GM18526 (cell line): ENCODE results near the gene ELMO2.

Source experiments
- POLR2A ChIP-seq: IDR thresholded peaks from 3 replicates; pipeline ENCODE4 v1.6.1; 2011; ENCODE audit not compliant: insufficient read length; ENCODE audit errors: extremely low read depth

Gene ELMO2

GRCh38 chr20:46393967-46394366 lies 12.4 kb downstream of the ELMO2 start:
- no peak for TF ChIP-seq POLR2A

DNA sequence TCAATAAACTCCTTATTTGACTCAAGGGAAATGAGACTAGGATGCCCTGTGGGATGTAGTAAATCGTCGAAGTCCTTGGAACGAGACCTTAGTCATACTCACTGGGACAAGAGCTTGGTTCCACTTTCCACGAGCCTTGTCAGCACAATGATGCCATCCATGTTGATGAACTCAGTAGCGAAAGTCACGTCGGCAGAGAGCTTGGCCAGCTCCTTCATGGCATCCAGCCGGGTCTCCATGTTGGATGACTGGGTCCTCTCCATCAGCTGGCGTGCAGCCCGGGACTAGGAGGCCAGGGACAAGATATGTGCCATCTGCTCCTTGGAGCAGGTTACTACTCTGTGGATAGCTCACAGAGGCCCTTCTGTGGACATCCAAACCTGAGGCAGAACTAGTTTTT lies 17.5 kb downstream of the ELMO2 start:
- no peak for TF ChIP-seq POLR2A

DNA sequence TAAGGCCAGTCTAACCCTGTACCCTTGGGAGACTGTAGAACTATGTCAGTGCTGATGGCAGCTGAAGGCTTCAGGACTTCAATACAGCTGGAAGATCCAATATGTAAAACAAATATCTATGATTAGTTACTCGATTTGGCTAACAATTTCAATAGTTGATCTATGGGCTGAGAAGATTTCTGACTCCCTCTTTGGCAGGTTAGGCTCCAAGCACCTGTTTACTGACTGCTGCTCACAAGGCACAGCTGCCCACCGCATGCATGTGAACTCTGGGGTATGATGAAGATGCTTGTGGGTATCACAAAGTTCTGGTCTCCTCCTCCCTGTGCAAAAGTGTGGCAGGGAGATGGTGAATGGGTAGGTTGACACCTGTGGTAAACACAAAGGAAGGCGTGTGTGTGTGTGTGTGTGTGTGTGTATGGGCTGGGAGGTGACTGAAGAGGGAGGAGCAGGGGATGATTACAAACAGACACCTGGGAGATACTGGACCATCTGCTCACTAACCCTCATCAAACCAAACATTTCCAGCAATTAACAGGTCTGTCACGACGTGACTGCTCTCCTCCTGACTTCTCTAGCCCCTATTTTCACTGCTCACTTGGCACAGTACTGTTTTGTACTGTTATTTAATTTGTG lies 18.1 kb downstream of the ELMO2 start:
- no peak for TF ChIP-seq POLR2A

DNA sequence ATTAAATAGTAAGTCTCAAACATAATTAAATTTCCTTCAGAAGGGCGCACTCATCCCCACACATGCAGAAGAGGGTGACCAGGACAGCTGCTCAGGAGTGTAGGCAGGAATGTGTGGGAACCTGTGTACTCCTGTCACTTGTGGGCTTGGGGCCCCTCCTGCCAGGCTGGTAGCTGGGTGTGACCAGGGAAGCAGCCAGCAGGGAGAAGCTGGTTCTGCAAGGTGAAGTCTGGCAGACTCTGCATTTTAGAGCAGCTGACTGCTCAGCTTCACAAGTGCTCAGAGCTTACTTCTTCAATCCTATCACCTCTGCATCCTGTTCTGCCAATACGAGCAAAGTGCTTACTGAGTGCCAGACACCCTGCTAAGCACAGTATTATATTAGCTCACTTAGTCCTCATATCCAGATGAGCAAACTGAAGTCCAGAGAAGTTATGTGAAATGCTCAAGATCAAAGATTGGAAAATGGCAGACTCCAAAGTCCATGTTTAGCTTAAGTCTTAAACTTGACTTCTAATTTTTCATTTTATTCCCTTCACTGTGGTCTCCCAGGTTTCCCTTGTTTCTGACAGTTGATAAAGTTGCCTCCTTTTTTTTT lies 27.9 kb downstream of the ELMO2 start:
- no peak for TF ChIP-seq POLR2A

DNA sequence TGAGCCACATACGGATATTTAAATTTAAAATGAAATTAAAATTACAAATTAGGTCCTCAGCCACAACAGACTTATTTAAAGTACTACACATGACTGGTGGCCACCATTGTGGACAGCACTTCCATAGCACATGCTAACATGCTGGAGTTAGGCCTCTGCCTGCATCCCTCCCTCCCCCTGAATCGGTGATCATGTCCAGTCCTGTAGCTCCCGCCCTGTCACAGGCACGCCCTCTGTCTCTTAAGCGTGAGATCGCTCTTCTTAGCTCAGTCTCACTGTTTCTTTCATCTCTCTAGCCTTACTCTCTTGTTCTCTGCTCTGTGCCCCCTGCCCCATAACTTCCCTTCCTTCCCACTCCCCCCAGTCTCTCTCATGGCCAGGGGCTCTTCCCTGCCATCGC lies 28.9 kb downstream of the ELMO2 start:
- TF ChIP-seq POLR2A, result no peak

GRCh38 chr20:46376196-46376785 lies 30.1 kb downstream of the ELMO2 start:
- no peak for TF ChIP-seq POLR2A

DNA sequence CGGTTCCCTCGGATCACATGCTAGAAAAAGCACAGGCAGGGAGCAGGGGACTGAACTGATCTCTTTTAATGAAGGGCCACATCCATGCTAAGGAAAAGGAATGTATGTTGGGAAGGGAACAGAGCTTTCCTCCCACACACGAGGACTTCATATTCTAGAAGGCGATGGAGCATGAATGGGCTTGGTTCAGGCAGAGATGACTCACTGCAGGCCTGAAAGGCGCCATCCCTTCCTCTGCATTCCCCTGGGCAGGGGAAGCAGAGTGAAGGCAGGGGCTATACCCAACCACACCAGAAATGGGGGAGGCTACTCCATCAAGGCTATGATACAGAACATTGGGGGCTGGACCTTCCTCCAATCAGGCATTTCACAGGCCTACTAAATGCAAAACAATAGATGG lies 30.6 kb downstream of the ELMO2 start:
- no peak for TF ChIP-seq POLR2A

GRCh38 chr20:46374383-46374782 lies 32.0 kb downstream of the ELMO2 start:
- no peak for TF ChIP-seq POLR2A

DNA sequence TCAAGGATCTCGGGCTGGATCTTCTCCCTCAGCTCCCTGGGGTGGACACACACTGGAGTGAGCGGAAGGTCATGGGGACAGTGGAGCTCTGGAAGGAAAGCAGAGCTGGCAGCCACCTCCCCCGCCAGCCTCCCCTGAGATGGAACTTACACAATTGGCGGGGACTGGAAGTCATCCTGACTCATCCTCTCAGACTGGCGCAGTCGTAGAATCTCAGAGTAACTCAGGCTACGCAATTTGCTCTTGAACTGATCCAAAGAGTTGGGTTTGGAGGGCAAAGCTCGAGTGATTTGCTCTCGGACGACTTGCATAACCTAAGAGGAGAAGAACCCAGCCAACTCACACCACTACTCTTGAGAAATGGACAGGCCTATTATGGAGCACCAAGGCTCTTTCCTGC lies 34.8 kb downstream of the ELMO2 start:
- no peak for TF ChIP-seq POLR2A

DNA sequence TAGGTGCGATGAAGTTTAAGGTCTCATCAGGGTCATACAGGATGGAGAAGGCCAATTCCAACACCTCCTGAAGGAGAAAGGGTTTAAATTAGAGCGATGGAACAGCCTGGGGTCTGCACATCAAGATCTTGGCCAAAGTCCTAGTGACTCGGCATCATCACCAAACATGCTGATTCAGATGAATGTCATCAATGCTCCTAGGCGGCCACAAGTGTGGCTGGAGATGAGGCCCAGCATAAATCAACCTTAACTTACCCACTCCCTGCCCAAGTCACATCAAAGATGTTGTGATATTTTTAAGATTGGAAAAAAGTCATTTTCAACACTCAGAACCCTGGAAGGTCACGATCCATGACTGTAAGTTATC lies 37.5 kb downstream of the ELMO2 start:
- no peak for TF ChIP-seq POLR2A

- no peak for TF ChIP-seq POLR2A
These were observed 38.2 kb downstream of the ELMO2 start for GRCh38 chr20:46367967-46368901.

DNA sequence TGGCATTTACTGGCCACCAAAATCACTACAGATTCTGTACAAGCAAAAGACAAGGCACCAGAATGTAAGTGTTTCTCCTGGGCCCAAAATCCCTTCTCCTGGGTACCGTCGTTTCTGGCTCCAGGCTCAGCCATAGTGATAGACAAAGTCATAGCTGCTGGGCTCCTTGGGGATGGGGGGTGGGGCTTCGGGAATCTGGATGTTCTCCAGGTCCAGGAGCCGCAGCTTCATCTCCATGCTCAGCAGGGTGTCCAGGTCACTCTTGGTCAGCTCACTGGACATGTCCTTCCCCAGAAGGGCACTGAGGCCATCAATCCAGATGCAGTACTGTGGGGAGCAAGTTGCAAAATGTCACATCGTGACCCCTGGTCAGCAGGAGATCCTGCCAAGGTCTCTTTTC lies 39.2 kb downstream of the ELMO2 start:
- TF ChIP-seq POLR2A, result no peak

- no peak for TF ChIP-seq POLR2A
These were observed 39.6 kb downstream of the ELMO2 start for GRCh38 chr20:46366826-46367225.

- TF ChIP-seq POLR2A, result no peak
These were observed 40.8 kb downstream of the ELMO2 start for GRCh38 chr20:46365487-46366220.

GRCh38 chr20:46364670-46365486 lies 41.5 kb downstream of the ELMO2 start:
- no peak for TF ChIP-seq POLR2A
